ENCODE data around the gene ARRDC3.

DNA sequence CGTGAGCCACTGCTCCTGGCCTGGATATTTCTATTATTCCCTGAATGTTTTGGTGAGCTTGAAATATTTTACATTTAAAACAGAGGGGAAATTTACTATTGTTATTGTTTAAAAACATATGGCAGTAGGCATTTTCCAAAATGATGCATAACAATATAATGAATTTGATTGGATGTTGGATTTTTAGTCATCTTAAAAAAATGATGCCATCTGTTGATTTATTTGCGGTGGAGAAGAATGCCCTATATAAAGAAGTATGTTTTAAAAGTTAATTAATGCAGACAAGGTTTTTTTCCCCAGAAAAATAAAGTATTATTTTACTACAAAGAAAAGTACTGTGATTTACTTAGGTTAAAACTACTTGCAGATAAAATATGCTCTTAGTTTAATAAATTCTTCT lies 33.4 kb upstream of the ARRDC3 start:
- TF ChIP-seq POLR2A (conservative IDR thresholded peaks at IDR 0.05) (no peak), ZNF174 (CRISPR knock-in tag; IDR thresholded peaks at IDR 0.05) (no peak), POLR2AphosphoS5 (IDR thresholded peaks at IDR 0.05; ENCODE audit: control insufficient read depth, insufficient read depth, low read depth, low read length) (no peak), ETS2 (tag; IDR thresholded peaks at IDR 0.05; ENCODE audit: borderline replicate concordance, poor library complexity, severe bottlenecking) (no peak), FOXK2 (conservative IDR thresholded peaks at IDR 0.05 in 1 of 2, IDR thresholded peaks at IDR 0.05 in 1 of 2; ENCODE audit: low read depth in 2 of 2) (no peak)
- TF ChIP-seq, protein P1, sequence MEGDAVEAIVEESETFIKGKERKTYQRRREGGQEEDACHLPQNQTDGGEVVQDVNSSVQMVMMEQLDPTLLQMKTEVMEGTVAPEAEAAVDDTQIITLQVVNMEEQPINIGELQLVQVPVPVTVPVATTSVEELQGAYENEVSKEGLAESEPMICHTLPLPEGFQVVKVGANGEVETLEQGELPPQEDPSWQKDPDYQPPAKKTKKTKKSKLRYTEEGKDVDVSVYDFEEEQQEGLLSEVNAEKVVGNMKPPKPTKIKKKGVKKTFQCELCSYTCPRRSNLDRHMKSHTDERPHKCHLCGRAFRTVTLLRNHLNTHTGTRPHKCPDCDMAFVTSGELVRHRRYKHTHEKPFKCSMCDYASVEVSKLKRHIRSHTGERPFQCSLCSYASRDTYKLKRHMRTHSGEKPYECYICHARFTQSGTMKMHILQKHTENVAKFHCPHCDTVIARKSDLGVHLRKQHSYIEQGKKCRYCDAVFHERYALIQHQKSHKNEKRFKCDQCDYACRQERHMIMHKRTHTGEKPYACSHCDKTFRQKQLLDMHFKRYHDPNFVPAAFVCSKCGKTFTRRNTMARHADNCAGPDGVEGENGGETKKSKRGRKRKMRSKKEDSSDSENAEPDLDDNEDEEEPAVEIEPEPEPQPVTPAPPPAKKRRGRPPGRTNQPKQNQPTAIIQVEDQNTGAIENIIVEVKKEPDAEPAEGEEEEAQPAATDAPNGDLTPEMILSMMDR (IDR thresholded peaks at IDR 0.05 in 2 of 3, conservative IDR thresholded peaks at IDR 0.05 in 1 of 3; ENCODE audit: insufficient read depth in 2 of 3, low read depth in 1 of 3, low read length in 3 of 3): no peak
- TF ChIP-seq, protein P2, sequence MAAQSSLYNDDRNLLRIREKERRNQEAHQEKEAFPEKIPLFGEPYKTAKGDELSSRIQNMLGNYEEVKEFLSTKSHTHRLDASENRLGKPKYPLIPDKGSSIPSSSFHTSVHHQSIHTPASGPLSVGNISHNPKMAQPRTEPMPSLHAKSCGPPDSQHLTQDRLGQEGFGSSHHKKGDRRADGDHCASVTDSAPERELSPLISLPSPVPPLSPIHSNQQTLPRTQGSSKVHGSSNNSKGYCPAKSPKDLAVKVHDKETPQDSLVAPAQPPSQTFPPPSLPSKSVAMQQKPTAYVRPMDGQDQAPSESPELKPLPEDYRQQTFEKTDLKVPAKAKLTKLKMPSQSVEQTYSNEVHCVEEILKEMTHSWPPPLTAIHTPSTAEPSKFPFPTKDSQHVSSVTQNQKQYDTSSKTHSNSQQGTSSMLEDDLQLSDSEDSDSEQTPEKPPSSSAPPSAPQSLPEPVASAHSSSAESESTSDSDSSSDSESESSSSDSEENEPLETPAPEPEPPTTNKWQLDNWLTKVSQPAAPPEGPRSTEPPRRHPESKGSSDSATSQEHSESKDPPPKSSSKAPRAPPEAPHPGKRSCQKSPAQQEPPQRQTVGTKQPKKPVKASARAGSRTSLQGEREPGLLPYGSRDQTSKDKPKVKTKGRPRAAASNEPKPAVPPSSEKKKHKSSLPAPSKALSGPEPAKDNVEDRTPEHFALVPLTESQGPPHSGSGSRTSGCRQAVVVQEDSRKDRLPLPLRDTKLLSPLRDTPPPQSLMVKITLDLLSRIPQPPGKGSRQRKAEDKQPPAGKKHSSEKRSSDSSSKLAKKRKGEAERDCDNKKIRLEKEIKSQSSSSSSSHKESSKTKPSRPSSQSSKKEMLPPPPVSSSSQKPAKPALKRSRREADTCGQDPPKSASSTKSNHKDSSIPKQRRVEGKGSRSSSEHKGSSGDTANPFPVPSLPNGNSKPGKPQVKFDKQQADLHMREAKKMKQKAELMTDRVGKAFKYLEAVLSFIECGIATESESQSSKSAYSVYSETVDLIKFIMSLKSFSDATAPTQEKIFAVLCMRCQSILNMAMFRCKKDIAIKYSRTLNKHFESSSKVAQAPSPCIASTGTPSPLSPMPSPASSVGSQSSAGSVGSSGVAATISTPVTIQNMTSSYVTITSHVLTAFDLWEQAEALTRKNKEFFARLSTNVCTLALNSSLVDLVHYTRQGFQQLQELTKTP (IDR thresholded peaks at IDR 0.05; ENCODE audit: low read depth in 1 of 2, partially characterized antibody in 2 of 2): no peak
